ENCODE results near the gene AK6. TPM values are rescaled to one million over a fixed set of nuclear protein-coding genes. Genes with fewer than 3 reads are reported as not detected.
A peak's percentile ranks its signal among the peaks of the same experiment; 100 is the strongest.

AK6 gene
- total and polyA plus RNA-seq, 3 donors from 2014 or later = 24.6 to 59.2 (median 32.0) TPM

- WGBS, 2 donors = 44 to 48% methylated on average over 11 of the region's 11 CpGs
These were observed 37.5 kb downstream of the AK6 start for GRCh38 chr5:69331528-69332445.

GRCh38 chr5:69329905-69330489, 39.3 kb downstream of the AK6 start:
- Histone ChIP-seq H3K4me1 (peaks cover 7% of the 10 kb centered on the region), H3K27ac (no peak overlapping the region), H3K27me3 (no peaks in the 10 kb centered on the region), H3K4me3 (no peak overlapping the region), H3K9me3 (no peaks in the 10 kb centered on the region), H3K36me3 (ENCODE audit: low read depth, missing control alignments) (no peaks in the 10 kb centered on the region)
- TF ChIP-seq CTCF (IDR thresholded peaks at IDR 0.05) = no peak
- TF ChIP-seq POLR2A (IDR thresholded peaks at IDR 0.05) = no peak
- WGBS, 2 donors = 87 to 94% methylated on average over 9 of the region's 9 CpGs
- no peak for DNase-seq
- intact Hi-C loops (cut with DNase I; ENCODE audit: low total_unique reads) = no loop called here

More at GRCh38 chr5:69331528-69332445, 37.5 kb downstream of the AK6 start:
- peaks cover 7% of the 10 kb centered on the region for H3K4me1 ChIP-seq
- H3K4me3 ChIP-seq = peak overlapping the region; percentile 67 to 73
- DNase-seq = no peak
- no peaks in the 10 kb centered on the region for H3K27me3 ChIP-seq
- peak overlapping the region in 1 of 2 donors; percentile 57 for H3K27ac ChIP-seq
- intact Hi-C loops (cut with DNase I; ENCODE audit: low total_unique reads) = no loop called here
- no peaks in the 10 kb centered on the region for H3K36me3 ChIP-seq (ENCODE audit: low read depth, missing control alignments)
- H3K9me3 ChIP-seq = no peaks in the 10 kb centered on the region
- TF ChIP-seq POLR2A (IDR thresholded peaks at IDR 0.05) = no peak
- TF ChIP-seq CTCF (IDR thresholded peaks at IDR 0.05) = no peak

- H3K27ac ChIP-seq = no peak overlapping the region
- H3K27me3 ChIP-seq = no peaks in the 10 kb centered on the region
- intact Hi-C loops (cut with DNase I; ENCODE audit: low total_unique reads) = no loop called here
- H3K9me3 ChIP-seq = no peaks in the 10 kb centered on the region
- no peak for DNase-seq
- 100% methylated on average over 1 of the region's 1 CpG for WGBS, 2 donors
- peaks cover under 1% of the 10 kb centered on the region for H3K4me1 ChIP-seq
- no peaks in the 10 kb centered on the region for H3K36me3 ChIP-seq (ENCODE audit: low read depth, missing control alignments)
- no peak for TF ChIP-seq POLR2A (IDR thresholded peaks at IDR 0.05)
- H3K4me3 ChIP-seq = no peak overlapping the region
These were observed 43.0 kb downstream of the AK6 start for GRCh38 chr5:69326365-69326764.

- H3K36me3 ChIP-seq (ENCODE audit: low read depth, missing control alignments) = no peaks in the 10 kb centered on the region
- no peak overlapping the region for H3K27ac ChIP-seq
- H3K27me3 ChIP-seq = no peaks in the 10 kb centered on the region
- no peak for DNase-seq
- TF ChIP-seq POLR2A (IDR thresholded peaks at IDR 0.05) (no peak), CTCF (IDR thresholded peaks at IDR 0.05) (no peak)
- intact Hi-C loops (cut with DNase I; ENCODE audit: low total_unique reads) = no loop called here
- no peak overlapping the region for H3K4me3 ChIP-seq
- no peaks in the 10 kb centered on the region for H3K9me3 ChIP-seq
- 64 to 80% methylated on average over 4 of the region's 4 CpGs for WGBS, 2 donors
- H3K4me1 ChIP-seq = no peaks in the 10 kb centered on the region
These were observed 51.9 kb downstream of the AK6 start for GRCh38 chr5:69317391-69317790.

- Histone ChIP-seq H3K9me3 (no peaks in the 10 kb centered on the region), H3K27me3 (no peaks in the 10 kb centered on the region), H3K36me3 (ENCODE audit: low read depth, missing control alignments) (no peaks in the 10 kb centered on the region), H3K27ac (no peak overlapping the region), H3K4me3 (no peak overlapping the region), H3K4me1 (no peaks in the 10 kb centered on the region)
- intact Hi-C loops (cut with DNase I; ENCODE audit: low total_unique reads) = no loop called here
- TF ChIP-seq POLR2A (IDR thresholded peaks at IDR 0.05) (no peak), CTCF (IDR thresholded peaks at IDR 0.05) (no peak)
- no peak for DNase-seq
- WGBS, 2 donors = 95% methylated on average over 1 of the region's 1 CpG
These were observed 53.3 kb downstream of the AK6 start for GRCh38 chr5:69315972-69316371.
